DMS114 treated with DMSO at 0.1 percent for 48 hours (cell line): Measurements from ENCODE around the gene RBM23.

Experiments used
- DNase-seq: peaks from one replicate; lab custom pipeline; 2025; ENCODE audit not compliant: unreplicated experiment; lab: John Stamatoyannopoulos, UW

RBM23 gene

DNA sequence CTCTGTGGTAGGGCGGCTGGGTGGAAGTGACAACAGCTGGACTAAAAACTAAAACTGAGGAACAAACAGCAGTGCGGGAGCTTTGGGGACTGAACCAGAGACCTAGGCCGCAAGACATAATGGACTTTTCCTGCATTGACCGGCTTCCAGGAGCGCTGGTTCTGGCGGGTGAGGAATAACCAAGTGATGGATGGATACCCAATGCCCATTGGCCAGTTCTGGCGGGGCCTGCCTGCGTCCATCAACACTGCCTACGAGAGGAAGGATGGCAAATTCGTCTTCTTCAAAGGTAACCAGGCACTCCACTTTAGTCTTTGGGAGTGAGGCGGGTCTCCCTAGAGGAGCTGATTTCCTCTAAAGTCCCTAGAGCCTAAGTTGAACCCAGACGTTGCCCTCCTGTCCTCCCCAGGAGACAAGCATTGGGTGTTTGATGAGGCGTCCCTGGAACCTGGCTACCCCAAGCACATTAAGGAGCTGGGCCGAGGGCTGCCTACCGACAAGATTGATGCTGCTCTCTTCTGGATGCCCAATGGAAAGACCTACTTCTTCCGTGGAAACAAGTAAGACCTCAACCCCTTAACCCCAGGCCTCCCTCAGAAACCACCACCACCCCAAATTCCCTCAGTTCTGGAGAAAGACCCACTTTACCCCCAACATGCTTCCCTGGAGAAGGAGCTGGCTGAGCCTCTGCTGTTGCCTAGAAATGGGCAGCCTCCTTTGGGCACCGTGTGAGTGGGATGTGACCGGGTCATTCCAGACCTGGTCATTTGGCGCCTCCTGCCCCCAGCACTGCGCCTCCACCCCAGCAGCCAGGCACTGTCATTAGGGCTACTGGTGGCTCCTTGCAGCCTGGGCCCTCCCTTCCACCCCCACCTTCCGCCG is 74.5 kb downstream of the RBM23 start:
- no peak for DNase-seq
